NB4 (cell line): Measurements from ENCODE around the gene GRAMD2A.

ENCODE experiments used
- DNase-seq: peaks from one replicate; pipeline ENCODE4 v3.0.0; 2010; ENCODE audit warnings: low read depth
- H3K4me3 ChIP-seq: one replicate; pipeline ENCODE4 v1.5.1; 2011; ENCODE audit warnings: mild to moderate bottlenecking, low read depth, low read length, moderate library complexity
- CTCF ChIP-seq: IDR thresholded peaks from one replicate; pipeline ENCODE4 v1.5.1; 2012; ENCODE audit warnings: low read depth, low read length
- MAX ChIP-seq: IDR thresholded peaks from 2 replicates; pipeline ENCODE4 v1.6.1; 2011; ENCODE audit warnings: low read depth, low read length
- MYC ChIP-seq: IDR thresholded peaks from 2 replicates; pipeline ENCODE4 v1.6.1; 2011; ENCODE audit warnings: low read depth, low read length
- POLR2A ChIP-seq: IDR thresholded peaks from 2 replicates; pipeline ENCODE4 v1.6.1; 2011; ENCODE audit warnings: mild to moderate bottlenecking; ENCODE audit not compliant: insufficient read length; ENCODE audit errors: extremely low read depth

Gene GRAMD2A

GRCh38 chr15:72198356-72199204 lies 993 bp upstream of the GRAMD2A start:
- TF ChIP-seq MYC (no peak), POLR2A (no peak), CTCF (no peak), MAX (no peak)
- H3K4me3 ChIP-seq = no peak overlapping the region

GRCh38 chr15:72197041-72197459 lies 537 bp downstream of the GRAMD2A start:
- TF ChIP-seq MYC (no peak), POLR2A (no peak), MAX (no peak), CTCF (no peak)
- DNase-seq = no peak
- H3K4me3 ChIP-seq = no peak overlapping the region

More at GRCh38 chr15:72198356-72199204, 993 bp upstream of the GRAMD2A start:
- no peak for DNase-seq

- TF ChIP-seq CTCF (no peak), MYC (no peak), MAX (no peak), POLR2A (no peak)
- no peak for DNase-seq
- H3K4me3 ChIP-seq = no peak overlapping the region
These were observed 1.1 kb downstream of the GRAMD2A start for GRCh38 chr15:72196409-72197040.

- TF ChIP-seq CTCF = no peak
- no peak for TF ChIP-seq POLR2A
- TF ChIP-seq MAX = no peak
- no peak for TF ChIP-seq MYC
- DNase-seq = peak; percentile 90
These were observed 2.5 kb downstream of the GRAMD2A start for GRCh38 chr15:72195101-72195511.

GRCh38 chr15:72193836-72194396 lies 3.7 kb downstream of the GRAMD2A start:
- no peak for DNase-seq
- TF ChIP-seq MYC (no peak), MAX (no peak), CTCF (no peak)
- H3K4me3 ChIP-seq = no peak overlapping the region

More at GRCh38 chr15:72195101-72195511, 2.5 kb downstream of the GRAMD2A start:
- no peak overlapping the region for H3K4me3 ChIP-seq
